ENCODE data around the gene ELL2.
"Not testable (repeated sequence)": the region's sequence is repeated elsewhere in the genome, so short reads cannot be mapped to it uniquely, and the experiment has no call there.

ELL2 gene

GRCh38 chr5:95838556-95838955 is 123.1 kb downstream of the ELL2 start:
- Histone ChIP-seq H3K4me1 (ENCODE audit: control insufficient read depth in 1 of 2, insufficient read depth in 2 of 2, low read length in 2 of 2) (peaks cover 0 to 8% of the 10 kb centered on the region in 2 donors), H3K27ac (ENCODE audit: low read length) (no peak overlapping the region), H3K36me3 (ENCODE audit: control insufficient read depth in 1 of 2, insufficient read depth in 2 of 2, low read length in 2 of 2) (no peaks in the 10 kb centered on the region), H3K9me3 (ENCODE audit: control insufficient read depth in 1 of 2, low read length in 2 of 2) (no peaks in the 10 kb centered on the region), H3K4me3 (ENCODE audit: low read depth in 1 of 2, low read length in 2 of 2) (no peak overlapping the region), H3K27me3 (ENCODE audit: low read depth, low read length) (no peaks in the 10 kb centered on the region)

DNA sequence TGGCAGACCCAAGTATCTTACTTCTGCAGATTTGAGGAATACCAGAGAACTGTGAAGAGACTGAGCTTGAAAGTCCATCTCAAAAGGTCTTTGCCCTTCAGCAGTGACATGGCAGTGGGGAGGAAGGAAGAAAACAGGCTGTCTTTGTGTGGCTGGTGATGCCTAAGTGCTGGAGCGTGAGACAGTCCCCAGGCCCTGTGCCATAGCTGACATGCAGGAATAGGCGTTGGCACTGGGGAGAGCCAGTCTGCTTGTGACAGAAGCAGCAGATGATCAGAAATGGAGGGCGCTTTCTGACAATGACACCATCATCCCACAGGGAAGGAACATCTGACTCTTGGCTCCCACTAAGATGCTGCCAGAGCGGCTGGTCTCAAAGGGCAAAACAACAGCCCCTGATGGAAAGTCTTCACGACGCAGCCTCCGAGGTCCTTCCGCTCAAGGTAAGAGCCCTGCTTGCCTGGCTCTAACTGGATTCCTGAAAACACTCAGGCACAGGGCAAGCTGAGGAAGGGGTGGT is 123.6 kb downstream of the ELL2 start:
- Histone ChIP-seq H3K4me3 (ENCODE audit: low read depth in 1 of 2, low read length in 2 of 2) (no peak overlapping the region), H3K4me1 (ENCODE audit: control insufficient read depth in 1 of 2, insufficient read depth in 2 of 2, low read length in 2 of 2) (peaks cover 0 to 8% of the 10 kb centered on the region in 2 donors), H3K36me3 (ENCODE audit: control insufficient read depth in 1 of 2, insufficient read depth in 2 of 2, low read length in 2 of 2) (no peaks in the 10 kb centered on the region), H3K9me3 (ENCODE audit: control insufficient read depth in 1 of 2, low read length in 2 of 2) (no peaks in the 10 kb centered on the region), H3K27ac (ENCODE audit: low read length) (no peak overlapping the region), H3K27me3 (ENCODE audit: low read depth, low read length) (no peaks in the 10 kb centered on the region)

GRCh38 chr5:95837492-95837891 is 124.2 kb downstream of the ELL2 start:
- Histone ChIP-seq H3K9me3 (ENCODE audit: control insufficient read depth in 1 of 2, low read length in 2 of 2) (no peaks in the 10 kb centered on the region), H3K4me1 (ENCODE audit: control insufficient read depth in 1 of 2, insufficient read depth in 2 of 2, low read length in 2 of 2) (peaks cover 0 to 8% of the 10 kb centered on the region in 2 donors), H3K36me3 (ENCODE audit: control insufficient read depth in 1 of 2, insufficient read depth in 2 of 2, low read length in 2 of 2) (no peaks in the 10 kb centered on the region), H3K27ac (ENCODE audit: low read length) (no peak overlapping the region), H3K27me3 (ENCODE audit: low read depth, low read length) (no peaks in the 10 kb centered on the region), H3K4me3 (ENCODE audit: low read depth in 1 of 2, low read length in 2 of 2) (no peak overlapping the region)

DNA sequence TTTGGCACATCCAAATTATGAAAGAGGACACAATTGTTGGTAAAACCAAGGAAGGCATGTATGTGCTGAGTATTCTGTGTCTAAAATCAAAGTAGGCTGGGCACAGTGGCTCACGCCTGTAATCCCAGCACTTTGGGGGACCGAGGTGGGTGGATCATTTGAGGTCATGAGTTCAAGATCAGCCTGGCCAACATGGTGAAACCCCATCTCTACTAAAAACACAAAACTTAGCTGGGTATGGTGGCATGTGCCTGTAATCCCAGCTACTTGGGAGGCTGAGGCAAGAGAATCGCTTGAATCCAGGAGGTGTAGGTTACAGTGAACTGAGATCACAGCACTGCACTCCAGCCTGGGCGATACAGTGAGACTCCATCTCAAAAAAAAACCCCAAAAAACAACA is 124.7 kb downstream of the ELL2 start:
- not testable (repeated sequence) for H3K4me3 ChIP-seq (ENCODE audit: low read depth in 1 of 2, low read length in 2 of 2); H3K27me3 ChIP-seq (ENCODE audit: low read depth, low read length); H3K27ac ChIP-seq (ENCODE audit: low read length); H3K4me1 ChIP-seq (ENCODE audit: control insufficient read depth in 1 of 2, insufficient read depth in 2 of 2, low read length in 2 of 2); H3K36me3 ChIP-seq (ENCODE audit: control insufficient read depth in 1 of 2, insufficient read depth in 2 of 2, low read length in 2 of 2); H3K9me3 ChIP-seq (ENCODE audit: control insufficient read depth in 1 of 2, low read length in 2 of 2)

DNA sequence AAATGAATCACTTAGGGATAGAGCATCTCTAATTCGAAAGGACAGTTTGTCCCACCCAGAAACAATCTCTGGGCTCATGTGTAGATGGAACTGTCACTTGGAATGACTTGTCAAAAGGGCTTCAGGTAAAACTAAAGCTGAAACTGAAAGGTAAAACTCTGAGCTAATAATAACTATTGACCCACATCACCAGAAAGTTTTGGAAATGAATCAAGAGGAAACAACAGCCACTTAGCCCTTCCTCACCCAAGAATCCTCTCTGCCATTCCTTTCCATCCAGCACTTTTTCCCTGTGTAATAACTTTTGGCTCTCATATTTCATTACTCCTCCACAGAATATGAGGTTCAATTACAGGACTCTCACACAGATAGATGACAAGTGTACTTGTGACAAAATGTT is 125.1 kb downstream of the ELL2 start:
- Histone ChIP-seq H3K27ac (ENCODE audit: low read length) (peak overlapping the region; percentile 26), H3K27me3 (ENCODE audit: low read depth, low read length) (no peaks in the 10 kb centered on the region), H3K9me3 (ENCODE audit: control insufficient read depth in 1 of 2, low read length in 2 of 2) (no peaks in the 10 kb centered on the region), H3K4me1 (ENCODE audit: control insufficient read depth in 1 of 2, insufficient read depth in 2 of 2, low read length in 2 of 2) (peaks cover 0 to 8% of the 10 kb centered on the region in 2 donors), H3K36me3 (ENCODE audit: control insufficient read depth in 1 of 2, insufficient read depth in 2 of 2, low read length in 2 of 2) (no peaks in the 10 kb centered on the region), H3K4me3 (ENCODE audit: low read depth in 1 of 2, low read length in 2 of 2) (no peak overlapping the region)

DNA sequence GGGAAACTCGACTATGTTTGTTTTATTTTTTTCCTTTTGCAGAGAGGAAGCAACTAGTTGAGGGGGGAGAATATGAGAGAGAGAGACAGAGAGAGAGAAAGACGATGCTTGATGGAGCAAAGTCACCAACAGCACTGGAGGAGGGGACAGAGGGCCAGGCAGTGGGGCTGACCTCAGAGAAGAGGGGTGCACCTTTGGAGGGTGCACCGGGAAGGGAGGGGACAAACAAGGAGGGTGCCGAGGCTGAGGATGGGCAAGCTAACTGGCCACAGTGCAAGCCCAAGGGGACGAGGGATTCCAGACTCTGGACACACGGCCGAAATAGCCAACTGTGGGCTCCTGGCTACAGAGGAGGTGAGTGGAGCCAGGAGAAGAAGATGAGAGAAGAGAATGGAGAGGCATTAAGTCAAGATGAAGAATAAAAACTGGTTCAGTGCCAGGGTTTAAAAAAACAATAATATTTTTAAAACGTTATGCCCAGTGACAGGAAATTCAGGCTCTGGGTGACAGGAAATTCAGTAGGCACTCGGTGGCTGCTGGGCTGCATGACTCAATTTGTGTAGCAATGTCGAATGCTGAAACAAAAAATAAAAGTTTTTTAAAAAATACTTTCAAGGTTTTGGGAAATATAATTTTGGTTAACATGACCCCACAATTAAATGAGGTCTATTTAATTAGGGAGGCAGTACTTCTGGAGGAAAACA is 125.8 kb downstream of the ELL2 start:
- Histone ChIP-seq H3K27me3 (ENCODE audit: low read depth, low read length) (no peaks in the 10 kb centered on the region), H3K9me3 (ENCODE audit: control insufficient read depth in 1 of 2, low read length in 2 of 2) (no peaks in the 10 kb centered on the region), H3K36me3 (ENCODE audit: control insufficient read depth in 1 of 2, insufficient read depth in 2 of 2, low read length in 2 of 2) (no peaks in the 10 kb centered on the region), H3K4me3 (ENCODE audit: low read depth in 1 of 2, low read length in 2 of 2) (peak overlapping the region in 1 of 2 donors; percentile 43), H3K27ac (ENCODE audit: low read length) (peak overlapping the region; percentile 26), H3K4me1 (ENCODE audit: control insufficient read depth in 1 of 2, insufficient read depth in 2 of 2, low read length in 2 of 2) (peaks cover 0 to 8% of the 10 kb centered on the region in 2 donors)

Measured in muscle layer of duodenum (tissue), 2 donors.